GM19397 (cell line): Measurements from ENCODE around the gene KRTAP19-6.
"Not testable (repeated sequence)": the region's sequence is repeated elsewhere in the genome, so short reads cannot be mapped to it uniquely, and the experiment has no call there.

Experiments
- ATAC-seq: cut with Tn5 transposase; IDR thresholded peaks from one replicate; pipeline ENCODE4 v1.9.1; 2021; ENCODE audit warnings: mild to moderate bottlenecking, moderate library complexity; ENCODE audit not compliant: unreplicated experiment

Gene KRTAP19-6, protein sequence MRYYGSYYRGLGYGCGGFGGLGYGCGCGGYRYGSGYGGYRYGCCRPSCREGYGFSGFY

DNA sequence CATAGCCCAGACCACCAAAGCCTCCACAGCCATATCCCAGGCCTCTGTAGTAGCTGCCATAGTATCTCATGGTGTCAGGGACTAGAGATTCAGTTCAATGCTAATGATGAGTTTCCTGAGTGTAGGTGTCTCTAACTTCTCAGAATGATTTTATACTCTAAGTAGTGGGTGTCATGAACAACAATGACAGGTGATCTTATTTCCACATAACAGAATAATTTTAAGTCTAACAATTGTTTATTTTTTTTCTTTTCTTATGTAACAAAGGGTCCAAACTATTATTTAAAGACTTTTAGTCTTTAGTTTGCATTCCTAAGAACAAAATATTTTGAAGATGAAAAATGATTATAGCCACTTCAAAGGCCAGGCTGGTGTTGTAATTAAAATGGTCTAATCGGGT is at the start of gene KRTAP19-6:
Gene KRTAP19-6 (minus strand): TSS at position 101 of the 400 bp plus-strand sequence. CDS start 31 bp downstream, at position 70.
- ATAC-seq: no peak

DNA sequence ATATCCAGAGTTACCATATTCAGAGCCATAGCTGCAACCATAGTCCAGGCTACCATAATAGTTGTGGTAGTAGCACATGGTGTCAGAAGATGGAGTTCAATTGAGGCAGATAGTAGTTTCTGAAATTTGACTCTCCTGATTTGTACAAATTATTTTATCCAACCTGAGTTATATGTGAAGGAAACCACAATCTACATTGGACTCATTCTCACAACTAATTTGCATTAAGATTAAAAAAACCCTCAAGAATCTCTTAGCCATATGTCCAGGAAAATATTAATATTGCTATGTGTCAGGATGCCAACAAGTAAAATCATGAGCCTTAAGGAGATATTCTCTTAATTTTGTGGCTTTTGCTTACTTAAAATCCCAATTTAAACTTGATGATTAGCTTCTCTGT is 48.6 kb upstream of the KRTAP19-6 start, which contains the start of gene KRTAP22-2:
Gene KRTAP22-2 (minus strand): TSS at position 101 of the 400 bp plus-strand sequence.
- no peak for ATAC-seq

DNA sequence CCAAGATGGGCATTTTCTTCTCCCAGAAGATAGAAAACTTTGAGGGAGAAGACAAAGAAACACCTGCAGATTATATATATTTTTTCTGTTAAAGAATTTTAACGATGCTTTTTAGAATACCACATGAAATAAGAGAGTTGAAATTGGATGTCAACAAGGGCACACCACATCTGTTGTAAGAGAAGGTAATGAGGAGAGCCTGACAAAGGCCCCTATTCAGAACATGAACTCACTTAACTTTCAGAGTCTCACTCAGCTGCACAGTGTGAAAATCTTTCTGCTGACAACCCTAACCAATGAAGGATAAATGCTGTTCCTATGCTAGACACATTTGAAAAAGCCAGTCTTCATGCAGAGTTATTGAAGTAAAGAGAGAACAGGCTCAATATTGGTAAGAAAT is 41.2 kb upstream of the KRTAP19-6 start:
- ATAC-seq: no peak

DNA sequence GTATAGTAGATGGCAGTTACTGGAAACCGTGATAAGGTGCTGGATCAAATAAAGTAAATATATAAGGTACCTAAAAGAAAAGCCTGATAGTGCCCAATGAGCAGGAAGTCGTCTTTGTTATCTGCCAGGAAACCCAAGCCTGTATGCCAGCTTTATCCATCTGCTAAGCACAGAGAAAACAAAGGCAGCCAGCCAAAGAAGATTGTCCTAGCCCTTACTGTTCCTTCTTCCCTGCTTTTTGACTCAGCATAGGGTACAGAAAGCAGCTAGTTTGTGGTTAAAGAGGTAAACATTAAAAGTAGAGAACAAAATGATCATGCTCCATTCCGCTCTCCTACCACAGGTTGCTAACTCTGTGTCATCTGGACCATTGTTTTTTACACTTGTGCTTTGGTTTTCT is 38.5 kb upstream of the KRTAP19-6 start:
- no peak for ATAC-seq

DNA sequence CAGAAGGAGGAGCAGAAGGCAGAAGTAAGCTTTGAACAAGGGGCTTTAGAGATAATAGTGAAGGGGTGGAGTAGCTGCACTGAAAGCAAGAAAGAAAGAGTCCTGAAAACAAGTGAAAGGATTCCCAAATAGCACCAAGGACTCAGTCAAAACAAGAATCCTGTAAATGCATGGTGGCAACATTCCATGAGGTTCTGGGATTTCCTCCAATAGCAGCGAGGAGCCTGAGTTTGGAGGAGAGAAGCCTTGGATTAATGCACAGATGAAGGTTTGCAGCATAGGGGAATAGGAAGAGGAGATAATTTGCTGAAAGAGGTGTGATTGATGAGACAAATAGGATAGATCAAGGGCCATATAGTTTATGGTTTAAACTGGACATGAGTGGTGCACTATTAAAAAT is 37.7 kb upstream of the KRTAP19-6 start:
- ATAC-seq: no peak

DNA sequence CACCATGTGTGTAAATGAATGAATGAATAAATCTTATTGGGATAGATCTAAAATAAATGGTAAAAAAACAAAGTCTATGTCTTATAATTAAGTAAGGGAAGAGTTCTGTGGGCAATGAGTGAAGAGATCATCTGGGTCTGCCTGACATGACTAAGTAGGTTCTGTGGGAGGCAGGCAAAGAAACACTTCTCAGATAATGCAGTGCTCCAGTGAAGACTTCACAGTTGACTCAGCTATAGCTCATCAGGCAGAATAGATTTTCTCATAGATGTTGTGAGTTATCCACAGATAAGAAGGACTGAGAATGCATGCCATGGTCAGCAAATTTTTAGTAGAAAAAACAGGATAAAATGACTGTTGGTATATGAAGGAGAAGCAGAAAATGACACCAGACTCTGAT is 36.1 kb upstream of the KRTAP19-6 start:
- ATAC-seq: no peak

DNA sequence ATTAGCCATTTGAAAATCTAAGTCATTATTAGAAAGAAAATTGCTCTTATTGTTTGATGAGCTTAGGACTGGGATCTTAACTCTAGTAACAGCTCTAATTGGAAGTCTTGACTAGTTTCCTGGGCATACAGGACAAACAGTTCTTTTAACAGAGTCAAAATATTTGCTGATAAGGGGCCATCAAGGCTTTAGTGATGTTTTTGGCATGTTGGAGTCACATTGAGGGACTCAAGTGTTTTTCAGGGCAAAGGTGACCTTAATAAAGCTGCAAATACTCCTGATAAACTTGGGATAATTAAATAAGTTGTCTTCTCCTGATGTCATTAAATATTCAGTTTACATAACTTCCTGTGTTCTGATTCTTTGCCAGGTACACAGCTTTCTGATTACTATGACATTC is 26.0 kb upstream of the KRTAP19-6 start:
- ATAC-seq: no peak

DNA sequence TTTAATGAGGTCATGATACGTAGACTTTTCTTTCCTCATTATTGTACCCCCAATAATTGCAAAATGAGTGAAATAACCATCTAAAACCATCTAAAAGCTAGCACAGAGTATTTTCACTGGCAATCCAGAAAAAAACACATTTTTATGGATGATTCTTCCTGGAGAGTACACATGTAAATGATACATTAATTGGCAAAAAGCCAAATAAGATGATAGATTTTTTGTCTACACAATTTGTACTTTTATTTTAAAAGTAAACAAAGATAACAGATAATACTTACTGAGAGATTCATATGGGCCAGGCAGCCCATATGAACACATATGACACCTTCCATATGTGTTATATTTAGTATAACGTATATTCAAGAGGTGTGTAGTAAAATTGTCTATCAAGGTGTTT is 22.0 kb upstream of the KRTAP19-6 start:
- ATAC-seq: no peak

DNA sequence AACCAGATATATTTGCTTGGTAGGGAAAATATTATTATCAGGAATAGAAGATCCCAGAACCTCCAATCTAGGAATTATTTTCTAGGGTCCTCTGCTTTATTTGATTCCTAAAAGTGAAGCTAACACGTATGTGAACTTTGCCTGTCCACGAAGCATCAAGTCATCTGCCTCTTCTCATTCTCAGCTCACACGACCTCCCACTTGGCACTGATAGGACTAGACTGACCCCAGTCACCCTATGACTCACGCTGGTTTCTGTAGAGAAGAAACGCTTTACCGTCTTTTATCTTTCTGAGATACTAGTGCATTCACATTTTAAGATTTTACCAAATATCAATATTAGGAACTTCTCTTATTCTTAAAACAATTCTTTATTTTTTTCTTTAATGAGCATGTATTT is 21.4 kb upstream of the KRTAP19-6 start:
- ATAC-seq: no peak

DNA sequence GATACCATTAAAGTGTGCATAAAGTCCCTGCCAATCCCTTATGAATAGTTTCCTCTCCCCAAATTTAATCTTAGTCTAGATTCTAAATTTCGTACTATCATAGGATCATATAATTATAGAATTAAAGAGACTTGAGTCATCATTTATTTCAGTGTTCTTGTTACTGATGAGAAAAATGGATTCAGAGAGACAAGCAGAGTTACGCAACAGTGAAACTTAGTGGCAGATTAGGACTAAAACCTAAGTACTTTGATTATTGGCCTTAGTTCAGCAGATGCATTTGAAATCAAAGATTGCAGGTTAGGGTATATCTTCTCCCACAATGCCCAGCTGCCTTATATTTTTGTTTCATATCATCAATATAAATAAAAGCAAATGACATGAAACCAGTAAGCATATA is 20.3 kb upstream of the KRTAP19-6 start:
- ATAC-seq: no peak

DNA sequence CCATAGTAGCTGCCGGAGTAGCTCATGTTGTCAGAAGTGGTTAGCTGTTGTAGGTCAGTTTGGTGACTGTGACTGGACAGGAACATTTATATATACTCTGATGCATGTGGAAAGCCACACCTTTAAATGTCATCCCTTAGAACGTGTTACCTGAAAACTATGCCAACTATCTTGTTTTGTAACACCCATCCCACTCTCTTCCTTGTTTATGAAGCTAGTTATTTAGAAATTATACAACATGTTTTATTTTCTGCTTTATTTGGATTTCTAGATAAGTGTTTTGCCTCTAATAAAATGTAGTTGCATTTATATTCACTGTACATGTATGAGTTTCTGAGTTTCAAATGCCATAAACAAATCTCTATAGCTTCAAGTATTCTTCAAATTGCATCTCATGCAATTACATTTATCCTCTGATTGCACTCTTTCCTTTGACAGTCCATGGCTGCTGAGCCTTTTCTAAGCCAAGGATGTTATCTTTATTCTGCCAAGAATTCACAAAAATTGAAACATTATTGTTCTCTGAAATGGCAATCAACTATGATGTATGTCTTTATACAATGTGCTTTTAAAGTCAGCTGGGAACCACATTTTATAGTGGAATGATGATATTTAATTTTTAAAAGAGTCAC is 19.7 kb upstream of the KRTAP19-6 start, which contains the start of gene KRTAP19-7:
Gene KRTAP19-7 (minus strand): TSS at position 51 of the 632 bp plus-strand sequence. CDS start 25 bp downstream, at position 26.
- ATAC-seq: no peak

DNA sequence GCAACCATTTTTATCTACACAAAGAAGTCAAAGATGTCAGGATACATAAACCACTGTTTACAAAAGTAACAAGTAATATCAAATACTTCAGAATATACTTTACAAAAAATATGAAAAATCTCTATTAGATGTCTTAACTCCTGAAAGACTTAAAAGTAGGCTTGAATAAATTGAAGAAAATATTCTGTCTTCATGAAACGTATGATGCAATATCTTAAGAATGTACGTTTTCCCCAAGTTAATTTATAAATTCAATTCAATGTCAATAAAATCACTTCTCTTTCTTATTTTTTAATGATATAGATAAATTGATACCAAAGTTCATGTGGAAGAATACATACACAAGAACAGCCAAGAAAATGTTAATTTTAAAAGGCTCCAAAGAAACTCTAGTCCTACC is 13.4 kb upstream of the KRTAP19-6 start:
- ATAC-seq: no peak

DNA sequence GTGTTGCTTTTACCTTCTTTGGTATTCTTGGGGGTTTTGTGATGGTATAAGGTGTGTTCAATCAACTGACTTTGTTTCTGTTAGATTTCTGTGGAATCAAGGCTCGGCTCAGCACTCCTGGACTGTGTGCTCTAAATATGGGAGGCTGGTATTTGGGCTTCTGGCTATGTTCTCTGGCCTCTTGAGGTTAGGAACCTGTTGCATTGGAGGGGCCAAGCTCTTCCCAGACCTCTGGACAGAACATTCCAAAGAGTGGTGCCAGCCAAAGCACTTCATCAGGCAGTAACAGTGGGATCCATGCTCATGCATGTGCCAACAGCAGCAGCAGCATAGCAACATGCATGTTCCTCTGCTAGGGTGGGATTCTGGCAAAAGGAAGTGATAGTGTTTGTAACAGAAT is 11.1 kb upstream of the KRTAP19-6 start:
- ATAC-seq: no peak

DNA sequence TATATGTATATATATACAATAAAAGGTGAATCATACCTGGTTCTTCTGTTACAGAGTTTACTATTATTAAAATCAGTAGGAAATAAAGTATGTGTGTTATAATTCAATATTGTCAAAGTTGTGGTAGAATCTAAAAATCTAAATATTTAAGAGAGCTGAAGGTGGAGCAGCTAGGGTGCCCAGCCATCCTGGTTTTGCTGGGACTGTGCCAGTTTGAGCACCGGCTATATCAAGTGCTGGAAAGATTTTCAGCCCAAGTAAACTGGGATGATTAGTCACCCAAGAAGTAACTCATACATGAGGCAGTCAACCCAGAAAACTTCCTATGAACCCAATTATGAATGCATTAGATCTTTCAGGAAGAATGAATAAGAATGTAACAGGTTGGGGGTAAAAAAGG is 22.8 kb downstream of the KRTAP19-6 start:
- no peak for ATAC-seq

DNA sequence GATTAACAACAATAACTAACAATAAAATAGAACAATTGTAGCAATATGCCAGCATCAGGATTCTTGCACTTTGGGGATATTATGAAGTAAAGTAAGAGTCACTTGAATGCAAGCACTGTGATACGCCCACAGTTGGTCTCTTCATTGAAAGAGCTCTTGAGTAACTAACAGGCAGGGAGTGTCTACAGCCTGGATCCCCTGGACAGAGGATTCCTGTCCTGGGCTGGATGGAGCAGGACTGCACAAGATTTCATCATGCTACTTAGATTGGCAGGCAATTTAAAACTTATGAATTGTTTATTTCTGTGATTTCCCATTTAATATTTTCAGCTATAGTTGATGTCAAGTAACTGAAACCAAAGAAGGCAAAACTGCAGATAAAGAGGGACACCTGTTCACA is 26.0 kb downstream of the KRTAP19-6 start:
- no peak for ATAC-seq

DNA sequence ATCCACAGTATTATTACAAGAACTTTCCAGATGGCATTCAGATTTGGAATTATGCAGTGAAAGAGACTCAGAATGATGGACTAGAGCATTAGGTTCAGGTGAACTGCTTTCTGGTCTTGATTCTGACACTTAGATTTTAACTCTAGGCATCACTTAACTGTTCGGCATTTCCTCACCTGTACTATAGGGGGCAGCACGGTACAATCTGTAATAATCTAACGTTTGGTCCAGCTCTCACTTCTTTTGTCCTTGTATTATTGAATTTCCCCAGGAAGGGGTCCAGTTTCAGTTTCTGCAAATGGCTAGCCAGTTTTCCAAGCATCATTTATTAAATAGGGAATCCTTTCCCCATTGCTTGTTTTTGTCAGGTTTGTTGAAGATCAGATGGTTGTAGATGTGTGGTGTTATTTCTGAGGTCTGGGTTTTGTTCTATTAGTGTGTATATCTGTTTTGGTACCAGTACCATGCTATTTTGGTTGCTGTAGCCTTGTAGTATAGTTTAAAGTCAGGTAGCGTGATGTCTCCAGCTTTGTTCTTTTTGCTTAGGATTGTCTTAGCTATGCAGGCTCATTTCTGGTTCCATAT is 36.0 kb downstream of the KRTAP19-6 start:
- not testable (repeated sequence) for ATAC-seq

DNA sequence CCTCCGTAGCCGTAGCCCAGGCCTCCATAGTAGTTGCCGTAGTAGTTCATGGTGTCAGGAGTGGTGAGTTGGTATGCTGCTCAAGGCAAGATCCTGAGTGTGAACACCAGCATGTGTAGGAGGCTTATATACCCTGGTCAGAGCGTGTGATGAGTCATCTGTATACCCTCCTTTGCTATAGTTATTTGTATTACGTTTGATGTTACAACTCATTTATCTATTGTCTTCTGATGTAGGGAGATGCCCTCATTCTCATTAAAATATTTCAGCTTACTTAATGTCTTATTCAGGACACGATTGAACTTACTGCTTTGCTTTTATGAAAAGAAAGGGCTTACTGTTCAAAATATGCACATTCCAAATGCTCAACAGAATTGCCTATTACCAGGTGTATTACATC is 39.6 kb downstream of the KRTAP19-6 start, which contains the start of gene KRTAP19-5:
Gene KRTAP19-5 (minus strand): TSS at position 101 of the 400 bp plus-strand sequence. CDS start 51 bp downstream, at position 50.
- ATAC-seq: no peak

DNA sequence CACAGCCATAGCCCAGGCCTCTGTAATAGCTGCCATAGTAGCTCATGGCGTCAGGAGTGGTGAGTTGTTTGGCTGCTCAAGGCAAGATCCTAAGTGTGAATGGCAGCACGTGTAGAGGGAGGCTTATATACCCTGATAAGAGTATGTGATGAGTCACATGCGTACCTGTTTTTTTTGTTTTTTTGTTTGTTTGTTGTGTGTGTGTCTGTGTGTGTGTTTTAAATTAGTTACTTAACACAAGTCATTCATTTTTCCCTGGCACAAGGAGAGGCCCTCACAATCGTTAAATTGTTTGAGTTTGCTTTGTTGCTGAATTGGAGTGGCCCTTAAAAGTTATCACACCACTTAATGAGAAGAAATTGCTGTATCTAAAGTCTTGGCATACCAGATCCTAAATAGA is 44.6 kb downstream of the KRTAP19-6 start, which contains the start of gene KRTAP19-4:
Gene KRTAP19-4 (minus strand): TSS at position 101 of the 400 bp plus-strand sequence. CDS start 55 bp downstream, at position 46.
- no peak for ATAC-seq

DNA sequence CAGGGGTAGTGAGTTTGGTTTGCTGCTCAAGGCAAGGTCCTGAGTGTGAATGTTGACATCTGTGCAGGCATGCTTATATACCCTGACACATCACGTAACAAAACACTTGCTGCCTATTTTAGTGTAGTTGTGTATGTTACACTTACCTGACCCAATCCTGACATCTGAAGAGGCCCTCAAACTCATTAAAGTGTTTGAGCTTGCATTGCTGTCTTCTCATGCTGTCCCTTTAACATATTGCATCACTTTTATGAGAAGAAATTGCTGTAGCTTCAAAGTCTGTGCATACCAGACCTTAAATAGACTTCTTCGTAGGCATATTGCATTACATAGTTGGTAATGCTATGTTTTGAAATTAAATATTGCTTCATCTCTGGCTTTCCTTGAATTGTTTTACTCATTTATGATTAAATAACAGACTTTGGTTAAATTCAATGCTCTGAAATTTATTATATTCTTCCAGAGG is 49.7 kb downstream of the KRTAP19-6 start, which contains the start of gene KRTAP19-3:
Gene KRTAP19-3 (minus strand): TSS at position 51 of the 466 bp plus-strand sequence. CDS start 56 bp downstream, outside the sequence.
- ATAC-seq: no peak
